Nephron (organoid): Measurements from ENCODE around the gene MKI67.

ENCODE experiments used
- H3K27ac Mint-ChIP-seq, 3 experiments: 2 replicates each; pipeline ENCODE4 v1.8.0; 2020; ENCODE audit warnings: mixed read lengths in 3 of 3, mild to moderate bottlenecking in 2 of 3, moderate library complexity in 1 of 3
- H3K27me3 Mint-ChIP-seq: 2 replicates; pipeline ENCODE4 v1.8.0; 2021; ENCODE audit warnings: low read depth, mild to moderate bottlenecking, moderate library complexity, mixed read lengths
- H3K36me3 Mint-ChIP-seq: 2 replicates; pipeline ENCODE4 v1.8.0; 2020; ENCODE audit warnings: low read depth, mixed read lengths
- H3K4me1 Mint-ChIP-seq: 2 replicates; pipeline ENCODE4 v1.8.0; 2020; ENCODE audit warnings: mixed read lengths
- H3K4me3 Mint-ChIP-seq, 3 experiments: 2 replicates each; pipeline ENCODE4 v1.8.0; 2020; ENCODE audit warnings: mild to moderate bottlenecking in 3 of 3, mixed read lengths in 3 of 3, moderate library complexity in 2 of 3
- H3K9me3 Mint-ChIP-seq: 2 replicates; pipeline ENCODE4 v1.8.0; 2020; ENCODE audit warnings: mixed read lengths
- CTCF ChIP-seq, 3 experiments: fragments of 200-600 bp; sonication (generic); IDR thresholded peaks; one replicate each; pipeline ENCODE4 v1.5.0; 2021; ENCODE audit warnings: antibody characterized with exemption in 3 of 3; ENCODE audit not compliant: unreplicated experiment in 3 of 3

Gene MKI67

GRCh38 chr10:128150561-128150960 is 24.3 kb upstream of the MKI67 start:
- no peaks in the 10 kb centered on the region for H3K9me3 Mint-ChIP-seq
- TF ChIP-seq CTCF (IDR thresholded peaks at IDR 0.05; ENCODE audit: unreplicated experiment in 3 of 3) = no peak
- no peaks in the 10 kb centered on the region for H3K36me3 Mint-ChIP-seq
- H3K27ac Mint-ChIP-seq = no peak overlapping the region
- peak overlapping the region; percentile 41 to 67 (median 65) for H3K4me3 Mint-ChIP-seq
- peaks cover 8% of the 10 kb centered on the region for H3K4me1 Mint-ChIP-seq
- peaks cover 47% of the 10 kb centered on the region for H3K27me3 Mint-ChIP-seq

GRCh38 chr10:128150045-128150493 is 23.8 kb upstream of the MKI67 start:
- peak; percentile 82 to 91 (median 84) for TF ChIP-seq CTCF (IDR thresholded peaks at IDR 0.05; ENCODE audit: unreplicated experiment in 3 of 3)
- Mint-ChIP-seq H3K4me1 (peaks cover 8% of the 10 kb centered on the region), H3K36me3 (no peaks in the 10 kb centered on the region), H3K27me3 (peaks cover 51% of the 10 kb centered on the region), H3K9me3 (no peaks in the 10 kb centered on the region), H3K27ac (no peak overlapping the region), H3K4me3 (peak overlapping the region; percentile 41 to 65 (median 53))

GRCh38 chr10:128149267-128150014 is 23.2 kb upstream of the MKI67 start:
- Mint-ChIP-seq H3K4me3 (peak overlapping the region; percentile 52 to 64 (median 64)), H3K9me3 (no peaks in the 10 kb centered on the region), H3K4me1 (peaks cover 8% of the 10 kb centered on the region), H3K36me3 (no peaks in the 10 kb centered on the region), H3K27ac (no peak overlapping the region), H3K27me3 (peaks cover 53% of the 10 kb centered on the region)
- no peak for TF ChIP-seq CTCF (IDR thresholded peaks at IDR 0.05; ENCODE audit: unreplicated experiment in 3 of 3)

GRCh38 chr10:128147669-128148068 is 21.4 kb upstream of the MKI67 start:
- H3K36me3 Mint-ChIP-seq = no peaks in the 10 kb centered on the region

GRCh38 chr10:128147064-128147463 is 20.8 kb upstream of the MKI67 start:
- peaks cover 8% of the 10 kb centered on the region for H3K4me1 Mint-ChIP-seq
- no peak for TF ChIP-seq CTCF (IDR thresholded peaks at IDR 0.05; ENCODE audit: unreplicated experiment in 3 of 3)

More at GRCh38 chr10:128147669-128148068, 21.4 kb upstream of the MKI67 start:
- H3K9me3 Mint-ChIP-seq = no peaks in the 10 kb centered on the region
- peaks cover 8% of the 10 kb centered on the region for H3K4me1 Mint-ChIP-seq
- peaks cover 55% of the 10 kb centered on the region for H3K27me3 Mint-ChIP-seq
- peak overlapping the region in 1 of 3 experiments; percentile 37 for H3K4me3 Mint-ChIP-seq
- H3K27ac Mint-ChIP-seq = no peak overlapping the region
- no peak for TF ChIP-seq CTCF (IDR thresholded peaks at IDR 0.05; ENCODE audit: unreplicated experiment in 3 of 3)

GRCh38 chr10:128144547-128144946 is 18.3 kb upstream of the MKI67 start:
- H3K27me3 Mint-ChIP-seq = peaks cover 36% of the 10 kb centered on the region
- no peaks in the 10 kb centered on the region for H3K36me3 Mint-ChIP-seq
- no peak overlapping the region for H3K4me3 Mint-ChIP-seq
- H3K27ac Mint-ChIP-seq = no peak overlapping the region
- TF ChIP-seq CTCF (IDR thresholded peaks at IDR 0.05; ENCODE audit: unreplicated experiment in 3 of 3) = no peak
- H3K9me3 Mint-ChIP-seq = no peaks in the 10 kb centered on the region
- H3K4me1 Mint-ChIP-seq = peaks cover 8% of the 10 kb centered on the region

More at GRCh38 chr10:128147064-128147463, 20.8 kb upstream of the MKI67 start:
- H3K27ac Mint-ChIP-seq = no peak overlapping the region
- H3K4me3 Mint-ChIP-seq = no peak overlapping the region
- H3K27me3 Mint-ChIP-seq = peaks cover 51% of the 10 kb centered on the region
- no peaks in the 10 kb centered on the region for H3K36me3 Mint-ChIP-seq
- H3K9me3 Mint-ChIP-seq = no peaks in the 10 kb centered on the region
